GM12878 (cell line): ENCODE data around the gene CA6. TPM values are rescaled to one million over a fixed set of nuclear protein-coding genes. Genes with fewer than 3 reads are reported as not detected.

Experiments
- ATAC-seq: fragments of 200-7000 bp; cut with Tn5 transposase; 3 replicates; pipeline ENCODE4 v1.9.1; 2020; ENCODE audit warnings: mild to moderate bottlenecking, moderate library complexity
- BruUV-seq: library from RNA; stranded (reverse); fragments of 400-500 nt; replicated peaks from 2 replicates; lab custom pipeline; 2021; lab: Mats Ljungman, UMichigan
- CTCF ChIA-PET: fragments of 300-600 bp; sonication (Branson Sonifier 250); formaldehyde crosslinking; extraction: SDS; loops from one replicate; lab custom pipeline; 2021; ENCODE audit warnings: inconsistent platforms; lab: Yijun Ruan, JAX
- POLR2A ChIA-PET: fragments of 350-600 bp; formaldehyde crosslinking; extraction: SDS; loops from one replicate; lab custom pipeline; 2021; ENCODE audit warnings: inconsistent platforms; lab: Charles Lee
- RAD21 ChIA-PET: fragments of 300-600 bp; sonication (Branson Sonifier 250); formaldehyde crosslinking; loops from one replicate; lab custom pipeline; 2023; ENCODE audit warnings: antibody characterized with exemption; ENCODE audit not compliant: unreplicated experiment; lab: Charles Lee
- SMC1A ChIA-PET: fragments of 300-600 bp; sonication (Branson Sonifier 250); formaldehyde crosslinking; loops from one replicate; lab custom pipeline; 2023; ENCODE audit not compliant: unreplicated experiment, uncharacterized antibody; lab: Charles Lee
- DNase-seq: peaks from one replicate; pipeline ENCODE4 v3.0.0-alpha.2; 2011; ENCODE audit warnings: low read depth, low spot score
- FAIRE-seq: peaks from 3 replicates; lab custom pipeline; 2011; peaks lifted over from hg19 to GRCh38; lab: Jason Lieb, UNC
- H2AFZ ChIP-seq: 2 replicates; pipeline ENCODE4 v1.6.0; 2011; ENCODE audit warnings: low read depth, low read length, control low read depth; ENCODE audit not compliant: control insufficient read depth
- H3K27ac ChIP-seq: 2 replicates; pipeline ENCODE4 v1.5.1; 2011; ENCODE audit warnings: control low read depth; ENCODE audit not compliant: control insufficient read depth, insufficient read depth
- H3K27me3 ChIP-seq, 2 experiments: replicated peaks in 1 of 2; 2 replicates each; pipeline versions ENCODE4 v1.6.0 to v1.6.1; 2011; ENCODE audit warnings: low read length in 1 of 2; ENCODE audit not compliant: control insufficient read depth in 2 of 2, insufficient read depth in 2 of 2
- H3K36me3 ChIP-seq, 2 experiments: 2 replicates each; pipeline ENCODE4 v1.5.1; 2011; ENCODE audit warnings: low read length in 1 of 2; ENCODE audit not compliant: control insufficient read depth in 2 of 2, insufficient read depth in 2 of 2
- H3K4me1 ChIP-seq: 2 replicates; pipeline ENCODE4 v1.6.1; 2011; ENCODE audit warnings: mild to moderate bottlenecking, low read length, moderate library complexity, mixed read lengths; ENCODE audit not compliant: control insufficient read depth, insufficient read depth
- H3K4me2 ChIP-seq: 2 replicates; pipeline ENCODE4 v1.6.0; 2011; ENCODE audit warnings: control low read depth; ENCODE audit not compliant: control insufficient read depth, insufficient read depth
- H3K4me3 ChIP-seq: fragments of 200-600 bp; sonication (generic); 2 replicates; pipeline ENCODE4 v1.5.1; 2016
- H3K79me2 ChIP-seq: 2 replicates; pipeline ENCODE4 v1.6.0; 2011; ENCODE audit warnings: low read length; ENCODE audit not compliant: control insufficient read depth, insufficient read depth
- H3K9ac ChIP-seq: 2 replicates; pipeline ENCODE4 v1.8.0; 2011; ENCODE audit warnings: low read length, control low read depth, mixed read lengths; ENCODE audit not compliant: control insufficient read depth, insufficient read depth
- H3K9me3 ChIP-seq: replicated peaks from 3 replicates; pipeline ENCODE4 v1.5.1; 2011; ENCODE audit warnings: mild to moderate bottlenecking, low read length; ENCODE audit not compliant: control insufficient read depth, insufficient read depth
- H4K20me1 ChIP-seq: 2 replicates; pipeline ENCODE4 v1.6.0; 2011; ENCODE audit not compliant: control insufficient read depth, insufficient read depth
- ATF3 ChIP-seq: IDR thresholded peaks from 2 replicates; pipeline ENCODE4 v1.6.1; 2011; ENCODE audit warnings: low read depth, mild to moderate bottlenecking, low read length, moderate library complexity, borderline replicate concordance; ENCODE audit errors: extremely low read depth
- ATF7 ChIP-seq: fragments of 450-650 bp; IDR thresholded peaks from 2 replicates; pipeline ENCODE4 v1.6.1; 2016; ENCODE audit warnings: low read depth, mild to moderate bottlenecking
- BACH1 ChIP-seq: fragments of 450-650 bp; IDR thresholded peaks from 2 replicates; pipeline ENCODE4 v1.6.1; 2017; ENCODE audit warnings: mild to moderate bottlenecking, borderline replicate concordance
- BHLHE40 ChIP-seq, 2 experiments: fragments of 450-650 bp in 1 of 2; IDR thresholded peaks; 2 replicates each; pipeline ENCODE4 v1.6.1; 2011 to 2017; ENCODE audit warnings: low read depth in 2 of 2, borderline replicate concordance in 1 of 2, improper control_type of control experiment in 1 of 2, low read length in 1 of 2, mild to moderate bottlenecking in 1 of 2
- BMI1 ChIP-seq: fragments of 450-650 bp; IDR thresholded peaks from 2 replicates; pipeline ENCODE4 v1.6.1; 2016; ENCODE audit warnings: mild to moderate bottlenecking, moderate library complexity, borderline replicate concordance
- ETV6 ChIP-seq, 2 experiments: fragments of 450-650 bp in 1 of 2; IDR thresholded peaks in 1 of 2; conservative IDR thresholded peaks in 1 of 2; 2 replicates each; pipeline ENCODE4 v1.6.1; 2014; ENCODE audit warnings: antibody characterized with exemption in 1 of 2, borderline replicate concordance in 1 of 2, low read depth in 1 of 2, mild to moderate bottlenecking in 1 of 2, moderate library complexity in 1 of 2
- FOS ChIP-seq: IDR thresholded peaks from 3 replicates; pipeline ENCODE4 v1.6.1; 2011; ENCODE audit warnings: borderline replicate concordance; ENCODE audit not compliant: insufficient read length; ENCODE audit errors: extremely low read depth
- GABPA ChIP-seq: IDR thresholded peaks from 2 replicates; pipeline ENCODE4 v1.6.1; 2014; ENCODE audit warnings: antibody characterized with exemption, low read depth, mild to moderate bottlenecking, inconsistent platforms
- IRF4 ChIP-seq: IDR thresholded peaks from 2 replicates; pipeline ENCODE4 v1.6.1; 2011; ENCODE audit warnings: low read depth, low read length
- MEF2B ChIP-seq: fragments of 450-650 bp; IDR thresholded peaks from 2 replicates; pipeline ENCODE4 v1.6.1; 2018; ENCODE audit warnings: mild to moderate bottlenecking, moderate library complexity; ENCODE audit not compliant: partially characterized antibody, poor library complexity, severe bottlenecking
- MYB ChIP-seq: fragments of 150-350 bp; IDR thresholded peaks from 2 replicates; pipeline ENCODE4 v1.6.1; 2014; ENCODE audit warnings: mild to moderate bottlenecking, low read depth, low read length, borderline replicate concordance
- NR2C1 ChIP-seq: fragments of 450-650 bp; IDR thresholded peaks from 2 replicates; pipeline ENCODE4 v1.6.1; 2017; ENCODE audit warnings: antibody characterized with exemption, mild to moderate bottlenecking, moderate library complexity
- POLR2AphosphoS5 ChIP-seq: IDR thresholded peaks from 2 replicates; pipeline ENCODE4 v1.6.1; 2011; ENCODE audit warnings: mild to moderate bottlenecking, low read length, inconsistent platforms
- RELA ChIP-seq: fragments of 450-650 bp; IDR thresholded peaks from 2 replicates; pipeline ENCODE4 v1.8.0; 2014; ENCODE audit warnings: borderline replicate concordance; ENCODE audit not compliant: partially characterized antibody
- SREBF2 ChIP-seq: IDR thresholded peaks from 2 replicates; pipeline ENCODE4 v1.6.1; 2012; ENCODE audit warnings: mild to moderate bottlenecking, low read length
- SUPT20H ChIP-seq: IDR thresholded peaks from 2 replicates; pipeline ENCODE4 v1.6.1; 2011; ENCODE audit warnings: low read depth, mild to moderate bottlenecking, low read length, moderate library complexity, borderline replicate concordance; ENCODE audit not compliant: control insufficient read depth
- ZNF274 ChIP-seq: IDR thresholded peaks from one replicate; pipeline ENCODE4 v1.8.0; 2011; ENCODE audit not compliant: insufficient read length, insufficient read depth
- WGBS: methylation state at CpG from one replicate; pipeline ENCODE4 v1.1.6; 2016; ENCODE audit warnings: low lambda C conversion rate; ENCODE audit not compliant: insufficient replicate concordance, insufficient coverage; ENCODE audit errors: missing lambda C conversion rate; 5-methylcytosine and 5-hydroxymethylcytosine counted together
- in situ Hi-C: fragments of 300-500 bp; cut with MboI; formaldehyde crosslinking; loops from 9 replicates; pipeline ENCODE4 v1.14.3; 2018; ENCODE audit warnings: mixed read lengths
- intact Hi-C: fragments of 100-400 bp; cut with micrococcal nuclease; formaldehyde crosslinking; loops from one replicate; pipeline ENCODE4 v1.14.2; 2022; ENCODE audit not compliant: unreplicated experiment
- polyA plus RNA-seq, 11 experiments: library from polyadenylated mRNA; depleted of rRNA in 4 of 11; unstranded in 6 of 11; stranded (reverse) in 5 of 11; fragments of >200 nt; fragmentation: Nextera tagmentation in 4 of 11; fragmentation: Illumina TruSeq in 1 of 11; extraction: Ambion mirVana in 4 of 11; extraction: Trizol in 1 of 11; gene quantifications; 1 replicate in 1 of 11; 2 replicates in 10 of 11; pipeline versions ENCODE4 v1.2.1 to v1.2.3, GENCODE V29; 2011 to 2016; ENCODE audit warnings: inconsistent platforms in 2 of 11, missing spikeins in 2 of 11, low read depth in 1 of 11
- total RNA-seq, 4 experiments: library from RNA; depleted of rRNA in 3 of 4; stranded (reverse); fragments of >200 nt in 3 of 4; fragmentation: Illumina TruSeq in 1 of 4; extraction: Trizol in 1 of 4; gene quantifications; 2 replicates each; pipeline versions ENCODE4 v1.2.1 to v1.2.3, GENCODE V29; 2013 to 2021
- TF ChIP-seq, protein P1 (sequence below): IDR thresholded peaks from 2 replicates; pipeline ENCODE4 v1.6.1; 2011; ENCODE audit warnings: borderline replicate concordance, low read depth, mild to moderate bottlenecking, moderate library complexity, low read length; ENCODE audit not compliant: insufficient read depth, poor library complexity, severe bottlenecking
- TF ChIP-seq, protein P2 (sequence below): IDR thresholded peaks from 2 replicates; pipeline ENCODE4 v1.6.1; 2012; ENCODE audit warnings: low read length, inconsistent platforms

CA6 gene
- total and polyA plus RNA-seq, 10 of the 15 experiments (the other 5 are each of a cell fraction or from before 2014, with no cell fraction given): not detected

DNA sequence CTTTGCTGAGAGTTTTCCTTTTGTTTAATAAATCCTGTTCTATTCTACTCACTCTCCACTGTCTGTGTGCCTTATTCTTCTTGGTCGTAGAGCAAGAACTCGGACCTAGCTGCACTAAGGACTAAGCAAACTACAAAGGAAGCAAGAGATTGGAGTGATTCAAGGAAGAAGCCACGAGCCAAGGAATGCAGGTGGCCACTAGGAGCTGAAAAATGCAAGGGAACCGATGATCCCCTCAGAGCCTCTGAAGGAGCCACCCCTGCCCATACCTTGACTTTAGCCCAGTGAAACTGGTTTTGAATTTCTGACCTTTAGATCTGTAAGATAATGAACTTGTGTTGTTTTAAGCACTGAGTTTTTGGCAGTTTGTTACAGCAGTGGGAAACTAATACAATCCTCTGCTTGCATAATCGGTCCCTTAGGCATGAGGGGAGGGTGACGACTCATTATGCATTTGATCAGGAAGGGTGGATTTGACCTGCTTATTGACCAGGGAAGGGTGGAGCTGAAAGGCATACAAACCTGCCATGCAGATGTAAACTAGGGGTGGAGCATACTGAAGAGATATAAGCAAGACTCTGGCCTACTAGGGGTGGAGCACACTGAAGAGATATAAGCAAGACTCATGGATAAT, 6.2 kb upstream of the CA6 start:
- peaks cover 9% of the 10 kb centered on the region for H3K4me1 ChIP-seq
- ChIA-PET CTCF (interaction anchor here (1.1 to 1.4 kb wide), 4 partner anchors 12 to 23 kb away, joined by 3 to 6 read pairs (median 4); no protein-coding TSS in a partner anchor), RAD21 (interaction anchor here (0.7 kb wide), 1 partner anchor 23 kb away, joined by 3 read pairs; no protein-coding TSS in a partner anchor), SMC1A (interaction anchor here (0.5 to 0.9 kb wide), 2 partner anchors 14 to 66 kb away, joined by 3 read pairs; no protein-coding TSS in a partner anchor), POLR2A (no interaction called here)
- WGBS: 49% methylated on average over 6 of the region's 6 CpGs
- TF ChIP-seq RELA (no peak), NR2C1 (no peak), POLR2AphosphoS5 (no peak), BMI1 (no peak), ZNF274 (no peak), BACH1 (no peak), ATF7 (no peak), SUPT20H (no peak), MEF2B (no peak), SREBF2 (no peak), BHLHE40 (IDR thresholded peaks at IDR 0.05; ENCODE audit: borderline replicate concordance in 1 of 2, low read depth in 2 of 2, low read length in 1 of 2) (no peak), GABPA (no peak), FOS (no peak), ETV6 (conservative IDR thresholded peaks at IDR 0.05 in 1 of 2, IDR thresholded peaks at IDR 0.05 in 1 of 2; ENCODE audit: borderline replicate concordance in 1 of 2, low read depth in 1 of 2) (no peak), MYB (no peak), ATF3 (no peak), IRF4 (no peak)
- TF ChIP-seq, protein P1, sequence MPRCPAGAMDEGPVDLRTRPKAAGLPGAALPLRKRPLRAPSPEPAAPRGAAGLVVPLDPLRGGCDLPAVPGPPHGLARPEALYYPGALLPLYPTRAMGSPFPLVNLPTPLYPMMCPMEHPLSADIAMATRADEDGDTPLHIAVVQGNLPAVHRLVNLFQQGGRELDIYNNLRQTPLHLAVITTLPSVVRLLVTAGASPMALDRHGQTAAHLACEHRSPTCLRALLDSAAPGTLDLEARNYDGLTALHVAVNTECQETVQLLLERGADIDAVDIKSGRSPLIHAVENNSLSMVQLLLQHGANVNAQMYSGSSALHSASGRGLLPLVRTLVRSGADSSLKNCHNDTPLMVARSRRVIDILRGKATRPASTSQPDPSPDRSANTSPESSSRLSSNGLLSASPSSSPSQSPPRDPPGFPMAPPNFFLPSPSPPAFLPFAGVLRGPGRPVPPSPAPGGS: no peak
- TF ChIP-seq, protein P2, sequence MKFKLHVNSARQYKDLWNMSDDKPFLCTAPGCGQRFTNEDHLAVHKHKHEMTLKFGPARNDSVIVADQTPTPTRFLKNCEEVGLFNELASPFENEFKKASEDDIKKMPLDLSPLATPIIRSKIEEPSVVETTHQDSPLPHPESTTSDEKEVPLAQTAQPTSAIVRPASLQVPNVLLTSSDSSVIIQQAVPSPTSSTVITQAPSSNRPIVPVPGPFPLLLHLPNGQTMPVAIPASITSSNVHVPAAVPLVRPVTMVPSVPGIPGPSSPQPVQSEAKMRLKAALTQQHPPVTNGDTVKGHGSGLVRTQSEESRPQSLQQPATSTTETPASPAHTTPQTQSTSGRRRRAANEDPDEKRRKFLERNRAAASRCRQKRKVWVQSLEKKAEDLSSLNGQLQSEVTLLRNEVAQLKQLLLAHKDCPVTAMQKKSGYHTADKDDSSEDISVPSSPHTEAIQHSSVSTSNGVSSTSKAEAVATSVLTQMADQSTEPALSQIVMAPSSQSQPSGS: no peak
- H2AFZ ChIP-seq: no peak overlapping the region
- no TSS peak for BruUV-seq
- FAIRE-seq (no peak), DNase-seq (no peak), ATAC-seq (no peak)
- peaks cover 0 to 2% of the 10 kb centered on the region in 2 experiments; a peak in 1 of 4 replicates for H3K27me3 ChIP-seq
- H3K4me2 ChIP-seq: no peak overlapping the region
- in situ Hi-C loops: no loop called here
- no peak overlapping the region for H3K9ac ChIP-seq
- H3K27ac ChIP-seq: no peak overlapping the region
- no peaks in the 10 kb centered on the region; the same call in 2 of the 3 replicates for H3K9me3 ChIP-seq
- no peaks in the 10 kb centered on the region for H3K79me2 ChIP-seq
- H3K36me3 ChIP-seq: no peaks in the 10 kb centered on the region
- no peaks in the 10 kb centered on the region for H4K20me1 ChIP-seq
- H3K4me3 ChIP-seq: no peak overlapping the region
- intact Hi-C loops: no loop called here
